Fibroblast of lung (primary cell): ENCODE results near the gene TPD52L1. TPM values are rescaled to one million over a fixed set of nuclear protein-coding genes. Genes with fewer than 3 reads are reported as not detected.

Experiments
- DNase-seq, 2 donors: peaks; one replicate each; pipeline versions ENCODE4 v3.0.0 to v3.0.0-alpha.2; 2010; ENCODE audit warnings: low read depth in 2 of 2
- H2AFZ ChIP-seq: 2 replicates; pipeline ENCODE4 v1.5.1; 2012; ENCODE audit warnings: low read length, control low read depth, inconsistent platforms
- H3K27ac ChIP-seq: 2 replicates; pipeline ENCODE4 v1.5.1; 2011; ENCODE audit warnings: low read length, control low read depth; ENCODE audit not compliant: insufficient read depth
- H3K27me3 ChIP-seq: 2 replicates; pipeline ENCODE4 v1.5.1; 2011; ENCODE audit warnings: mild to moderate bottlenecking, low read length; ENCODE audit not compliant: control insufficient read depth, insufficient read depth
- H3K36me3 ChIP-seq: 2 replicates; pipeline ENCODE4 v1.5.1; 2011; ENCODE audit warnings: low read length; ENCODE audit not compliant: control insufficient read depth, insufficient read depth
- H3K4me1 ChIP-seq: 2 replicates; pipeline ENCODE4 v1.5.1; 2011; ENCODE audit warnings: low read length; ENCODE audit not compliant: control insufficient read depth, insufficient read depth; ENCODE audit errors: extremely low read depth
- H3K4me2 ChIP-seq: 2 replicates; pipeline ENCODE4 v1.5.1; 2011; ENCODE audit warnings: low read length, control low read depth; ENCODE audit not compliant: insufficient read depth; ENCODE audit errors: extremely low read depth
- H3K4me3 ChIP-seq, 4 experiments: fragments of 200-600 bp in 1 of 4; sonication (generic) in 1 of 4; replicated peaks in 1 of 4; 2 replicates each; pipeline ENCODE4 v1.5.1; 2011 to 2016; ENCODE audit warnings: low read length in 4 of 4, low read depth in 3 of 4, mild to moderate bottlenecking in 3 of 4, control low read depth in 2 of 4, inconsistent platforms in 1 of 4, mixed read lengths in 1 of 4; ENCODE audit not compliant: insufficient read depth in 1 of 4; ENCODE audit errors: control extremely low read depth in 1 of 4
- H3K79me2 ChIP-seq: 2 replicates; pipeline ENCODE4 v1.5.1; 2012; ENCODE audit warnings: mild to moderate bottlenecking, low read length, inconsistent platforms; ENCODE audit not compliant: control insufficient read depth, insufficient read depth
- H3K9ac ChIP-seq: 2 replicates; pipeline ENCODE4 v1.5.1; 2011; ENCODE audit warnings: mild to moderate bottlenecking, low read length, control low read depth; ENCODE audit not compliant: insufficient read depth
- H3K9me3 ChIP-seq: 2 replicates; pipeline ENCODE4 v1.5.1; 2012; ENCODE audit warnings: low read depth, low read length; ENCODE audit not compliant: control insufficient read depth, insufficient read depth
- H4K20me1 ChIP-seq: 2 replicates; pipeline ENCODE4 v1.5.1; 2011; ENCODE audit warnings: low read length; ENCODE audit not compliant: control insufficient read depth, insufficient read depth; ENCODE audit errors: extremely low read depth
- EZH2 ChIP-seq: IDR thresholded peaks from 2 replicates; pipeline ENCODE4 v1.5.1; 2012; ENCODE audit warnings: low read length, control low read depth, mild to moderate bottlenecking; ENCODE audit errors: missing control alignments
- polyA plus RNA-seq, 2 donors: library from polyadenylated mRNA; depleted of rRNA in 1 of 2; stranded (reverse) in 1 of 2; unstranded in 1 of 2; fragments of >200 nt; gene quantifications; 2 replicates each; pipeline ENCODE4 v1.2.1, GENCODE V29; 2011 to 2012; ENCODE audit warnings: missing spikeins in 1 of 2
- total RNA-seq: library from RNA; depleted of rRNA; stranded (reverse); fragments of >200 nt; gene quantifications from 2 replicates; pipeline ENCODE4 v1.2.1, GENCODE V29; 2014
- TF ChIP-seq, protein P1 (sequence below), 2 donors: IDR thresholded peaks in 1 of 2; conservative IDR thresholded peaks in 1 of 2; 1 replicate in 1 of 2; 2 replicates in 1 of 2; pipeline ENCODE4 v1.5.1; 2011 to 2012; ENCODE audit warnings: low read length in 2 of 2, control low read depth in 1 of 2, inconsistent platforms in 1 of 2, low read depth in 1 of 2, mild to moderate bottlenecking in 1 of 2

TPD52L1 gene
- total and polyA plus RNA-seq, 2 donors (not counting 1 experiment from before 2014, with no cell fraction given) = 41.0 to 75.9 TPM

DNA sequence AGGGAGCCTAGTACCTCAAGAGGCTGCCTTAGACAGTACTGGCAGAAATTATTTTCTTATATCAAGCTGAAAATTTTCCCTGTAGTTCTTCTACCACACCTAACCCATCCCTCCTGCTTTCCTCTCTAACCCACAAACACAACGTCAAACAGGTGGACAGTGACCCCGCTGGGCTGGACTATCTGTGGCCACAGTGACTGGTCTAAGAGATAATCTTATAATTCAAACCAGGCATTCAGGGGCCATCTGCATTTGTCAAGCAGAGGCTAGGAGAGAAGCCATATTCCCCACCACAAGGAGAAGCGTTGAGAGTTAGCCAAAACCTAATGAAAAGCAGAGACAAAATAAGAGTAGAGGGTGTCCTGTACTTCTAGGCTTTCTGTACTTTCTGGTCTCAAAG lies 140.0 kb downstream of the TPD52L1 start:
- DNase-seq = no peak
- Histone ChIP-seq H3K36me3 (peaks cover 10% of the 10 kb centered on the region), H4K20me1 (no peaks in the 10 kb centered on the region), H2AFZ (no peak overlapping the region), H3K9ac (no peak overlapping the region), H3K4me3 (no peak overlapping the region), H3K27me3 (no peaks in the 10 kb centered on the region), H3K27ac (no peak overlapping the region), H3K79me2 (peaks cover 2% of the 10 kb centered on the region), H3K9me3 (no peaks in the 10 kb centered on the region), H3K4me2 (no peak overlapping the region), H3K4me1 (no peaks in the 10 kb centered on the region)
- TF ChIP-seq EZH2 = no peak
- TF ChIP-seq, protein P1, sequence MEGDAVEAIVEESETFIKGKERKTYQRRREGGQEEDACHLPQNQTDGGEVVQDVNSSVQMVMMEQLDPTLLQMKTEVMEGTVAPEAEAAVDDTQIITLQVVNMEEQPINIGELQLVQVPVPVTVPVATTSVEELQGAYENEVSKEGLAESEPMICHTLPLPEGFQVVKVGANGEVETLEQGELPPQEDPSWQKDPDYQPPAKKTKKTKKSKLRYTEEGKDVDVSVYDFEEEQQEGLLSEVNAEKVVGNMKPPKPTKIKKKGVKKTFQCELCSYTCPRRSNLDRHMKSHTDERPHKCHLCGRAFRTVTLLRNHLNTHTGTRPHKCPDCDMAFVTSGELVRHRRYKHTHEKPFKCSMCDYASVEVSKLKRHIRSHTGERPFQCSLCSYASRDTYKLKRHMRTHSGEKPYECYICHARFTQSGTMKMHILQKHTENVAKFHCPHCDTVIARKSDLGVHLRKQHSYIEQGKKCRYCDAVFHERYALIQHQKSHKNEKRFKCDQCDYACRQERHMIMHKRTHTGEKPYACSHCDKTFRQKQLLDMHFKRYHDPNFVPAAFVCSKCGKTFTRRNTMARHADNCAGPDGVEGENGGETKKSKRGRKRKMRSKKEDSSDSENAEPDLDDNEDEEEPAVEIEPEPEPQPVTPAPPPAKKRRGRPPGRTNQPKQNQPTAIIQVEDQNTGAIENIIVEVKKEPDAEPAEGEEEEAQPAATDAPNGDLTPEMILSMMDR (conservative IDR thresholded peaks at IDR 0.05 in 1 of 2, IDR thresholded peaks at IDR 0.05 in 1 of 2; ENCODE audit: low read depth in 1 of 2, low read length in 2 of 2) = no peak

DNA sequence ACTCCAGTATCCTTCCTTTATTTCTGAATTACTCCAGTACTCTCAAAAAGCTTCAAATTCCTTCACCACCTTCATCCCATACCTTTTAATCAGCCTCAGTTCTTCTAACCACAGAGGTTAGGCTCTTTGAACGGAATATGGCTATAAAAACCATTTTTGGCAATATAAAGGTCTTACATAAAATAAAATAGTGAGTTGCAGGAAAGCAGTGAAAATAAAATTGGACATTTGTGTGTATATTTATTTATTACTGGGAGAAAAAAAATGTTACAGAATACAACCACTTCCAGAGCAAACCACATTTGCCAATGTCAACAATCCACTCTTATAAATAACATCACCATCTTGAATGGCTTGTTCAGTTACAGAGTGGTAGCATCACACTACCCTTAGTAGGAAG lies 140.5 kb downstream of the TPD52L1 start:
- H2AFZ ChIP-seq = no peak overlapping the region
- H3K9ac ChIP-seq = no peak overlapping the region
- no peak overlapping the region for H3K4me3 ChIP-seq
- no peak overlapping the region for H3K4me2 ChIP-seq
- H3K27ac ChIP-seq = no peak overlapping the region
- H4K20me1 ChIP-seq = no peaks in the 10 kb centered on the region
- no peaks in the 10 kb centered on the region for H3K4me1 ChIP-seq
- H3K9me3 ChIP-seq = no peaks in the 10 kb centered on the region
- peaks cover 2% of the 10 kb centered on the region for H3K79me2 ChIP-seq
- no peak for TF ChIP-seq EZH2
- TF ChIP-seq, protein P1 (conservative IDR thresholded peaks at IDR 0.05 in 1 of 2, IDR thresholded peaks at IDR 0.05 in 1 of 2; ENCODE audit: low read depth in 1 of 2, low read length in 2 of 2) = no peak
- DNase-seq = no peak
- no peaks in the 10 kb centered on the region for H3K27me3 ChIP-seq
- H3K36me3 ChIP-seq = peaks cover 10% of the 10 kb centered on the region

DNA sequence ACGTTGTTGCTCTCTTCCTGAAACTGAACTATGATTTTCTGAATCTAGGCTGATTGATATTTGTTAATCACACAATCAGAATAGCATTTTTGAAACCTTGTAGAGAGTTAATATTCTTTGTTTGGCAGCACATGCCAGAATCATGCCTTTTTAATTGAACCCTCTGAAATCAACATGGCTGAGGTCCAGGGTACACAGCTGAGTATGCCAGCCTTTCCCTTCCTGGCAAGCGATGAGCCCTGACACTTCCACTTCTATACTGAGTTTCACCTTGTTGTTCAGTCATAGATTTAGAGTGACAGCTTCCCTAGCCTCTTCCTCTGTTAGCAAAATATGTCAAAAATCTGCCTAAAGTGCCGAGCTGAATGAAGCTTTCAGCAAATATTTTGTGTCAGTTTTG lies 141.4 kb downstream of the TPD52L1 start:
- Histone ChIP-seq H3K4me1 (peaks cover 2% of the 10 kb centered on the region), H3K9me3 (no peaks in the 10 kb centered on the region), H3K9ac (no peak overlapping the region), H3K4me3 (no peak overlapping the region), H4K20me1 (no peaks in the 10 kb centered on the region), H3K4me2 (no peak overlapping the region), H3K36me3 (peaks cover 10% of the 10 kb centered on the region), H3K27me3 (no peaks in the 10 kb centered on the region), H3K27ac (no peak overlapping the region), H3K79me2 (peaks cover 8% of the 10 kb centered on the region), H2AFZ (no peak overlapping the region)
- TF ChIP-seq EZH2 = no peak
- TF ChIP-seq, protein P1 (conservative IDR thresholded peaks at IDR 0.05 in 1 of 2, IDR thresholded peaks at IDR 0.05 in 1 of 2; ENCODE audit: low read depth in 1 of 2, low read length in 2 of 2) = no peak
- DNase-seq = no peak
